ENCODE data around the gene PRR11. TPM values are rescaled to one million over a fixed set of nuclear protein-coding genes. Genes with fewer than 3 reads are reported as not detected.

PRR11 gene
- total RNA-seq, 2 donors from 2014 or later, result 52.5 to 58.5 TPM

- no peak overlapping the region for H3K27ac Mint-ChIP-seq
- 92 to 96% methylated on average over 3 to 6 of the region's 6 CpGs for WGBS, 2 experiments (ENCODE audit: insufficient coverage in 1 of 2, insufficient read length in 1 of 2)
- no peaks in the 10 kb centered on the region for H3K9me3 Mint-ChIP-seq
Observed at GRCh38 chr17:59244081-59244480, 88.5 kb downstream of the PRR11 start.

More at GRCh38 chr17:59244081-59244480, 88.5 kb downstream of the PRR11 start:
- DNase-seq, result no peak
- no peaks in the 10 kb centered on the region for H3K27me3 Mint-ChIP-seq (ENCODE audit: insufficient read depth)
- no peaks in the 10 kb centered on the region for H3K27me3 ChIP-seq (ENCODE audit: control insufficient read depth, insufficient read depth, low read length, poor library complexity, severe bottlenecking)
- TF ChIP-seq CTCF (conservative IDR thresholded peaks at IDR 0.05), result no peak
- no peak overlapping the region for H3K4me3 Mint-ChIP-seq
- no peak overlapping the region for H3K27ac ChIP-seq (ENCODE audit: low read depth, low read length)
- H3K9ac ChIP-seq (ENCODE audit: extremely low read depth, low read length, poor library complexity, severe bottlenecking), result no peak overlapping the region
- H3K36me3 ChIP-seq (ENCODE audit: control insufficient read depth, insufficient read depth, low read length), result peaks cover 4% of the 10 kb centered on the region
- H3K9me3 ChIP-seq (ENCODE audit: control insufficient read depth, low read length), result no peaks in the 10 kb centered on the region
- H3K36me3 Mint-ChIP-seq (ENCODE audit: low read depth), result peaks cover 15% of the 10 kb centered on the region
- H3K4me1 Mint-ChIP-seq, result no peaks in the 10 kb centered on the region
- no peaks in the 10 kb centered on the region for H3K4me1 ChIP-seq (ENCODE audit: control insufficient read depth, insufficient read depth, low read length)
- H3K4me3 ChIP-seq (ENCODE audit: low read length), result no peak overlapping the region

Small RNA genes within 50 kb of the gene (microRNA-seq; reads per million reads assigned to microRNA genes)
- gene MIR301A (ENCODE audit: borderline microRNAs expressed) (112 reads per million, percentile 75 among the genes with 10 or more reads in this experiment), gene MIR454 (ENCODE audit: borderline microRNAs expressed) (387 reads per million, percentile 88 among the genes with 10 or more reads in this experiment)

Other genes starting within 250 kb of the PRR11 start
- 10 to 100 TPM; 43.6 to 64.6 TPM for gene TRIM37, start 48.9 kb upstream of the PRR11 start, total RNA-seq
- 10 to 100 TPM; 62.4 to 67.3 TPM for gene SKA2, start 560 bp upstream of the PRR11 start, total RNA-seq
- 10 to 100 TPM; 22.5 to 24.0 TPM for gene SMG8, start 54.3 kb downstream of the PRR11 start, total RNA-seq
- 10 to 100 TPM; 23.2 to 42.1 TPM for gene GDPD1, start 64.8 kb downstream of the PRR11 start, total RNA-seq
- gene YPEL2, start 175.9 kb downstream of the PRR11 start, total RNA-seq, result 10 to 100 TPM; 22.8 to 27.7 TPM